Muscle of back (tissue), 13 donors: ENCODE results near the gene ZNF514. TPM values are rescaled to one million over a fixed set of nuclear protein-coding genes. Genes with fewer than 3 reads are reported as not detected.

Source experiments
- DNase-seq, 3 donors: peaks; one replicate each; pipeline versions ENCODE4 v3.0.0 to v3.0.0-alpha.2; 2013
- long read RNA-seq, 9 donors: transcript quantifications; one replicate each; lab custom pipeline, GENCODE V29; 2026
- polyA plus RNA-seq, 10 donors: library from polyadenylated mRNA; unstranded; fragments of 120-200 nt; gene quantifications; one replicate each; pipeline ENCODE4 v1.2.1, GENCODE V29; 2013; ENCODE audit not compliant: insufficient read length in 10 of 10

Gene ZNF514
- 10 to 100 TPM; 11.0 to 23.8 (median 17.3) TPM for polyA plus RNA-seq
- long read RNA-seq, donor 1: 0 reads
- long read RNA-seq, donor 2, partial matches to known transcripts: 0 of 1 reads
- long read RNA-seq, donor 2, other reads (novel, unspliced or antisense): 0 of 1 reads
- long read RNA-seq, donor 3: 0 reads
- long read RNA-seq, donor 4, partial matches to known transcripts: 0 of 1 reads
- long read RNA-seq, donor 4, other reads (novel, unspliced or antisense): 0 of 1 reads
- long read RNA-seq, donor 5, full-length matches to known transcripts: 2 of 2 reads
- long read RNA-seq, donor 5, partial matches to known transcripts: 0 of 2 reads
- long read RNA-seq, donor 5, other reads (novel, unspliced or antisense): 0 of 2 reads
- long read RNA-seq, donor 6, partial matches to known transcripts: 0 of 3 reads
- long read RNA-seq, donor 6, other reads (novel, unspliced or antisense): 0 of 3 reads
- long read RNA-seq, donor 7, full-length matches to known transcripts: 5 of 5 reads
- long read RNA-seq, donor 7, partial matches to known transcripts: 0 of 5 reads
- long read RNA-seq, donor 7, other reads (novel, unspliced or antisense): 0 of 5 reads
- long read RNA-seq, donor 8, partial matches to known transcripts: 0 of 2 reads
- long read RNA-seq, donor 8, other reads (novel, unspliced or antisense): 0 of 2 reads
- long read RNA-seq, donor 9: 0 reads

- DNase-seq: peak; percentile 68 to 86 (median 74)
These were observed at the start of gene ZNF514 for GRCh38 chr2:95159690-95160449. TSS of gene ZNF514 (minus strand) at chr2:95159848. CDS start at chr2:95153253, 6,595 bp downstream.

GRCh38 chr2:95208106-95208505 lies 48.5 kb upstream of the ZNF514 start:
- DNase-seq: no peak

GRCh38 chr2:95207111-95207961 lies 47.7 kb upstream of the ZNF514 start, which contains the start of gene ZNF892:
TSS of gene ZNF892 (plus strand) at chr2:95207521. CDS start at chr2:95207816, 295 bp downstream.
- peak; percentile 87 to 97 (median 92) for DNase-seq

GRCh38 chr2:95206096-95206495 lies 46.4 kb upstream of the ZNF514 start:
- no peak for DNase-seq

GRCh38 chr2:95204396-95204795 lies 44.7 kb upstream of the ZNF514 start:
- DNase-seq: no peak

- no peak for DNase-seq
These were observed 44.3 kb upstream of the ZNF514 start for GRCh38 chr2:95203911-95204310.

- DNase-seq: peak in 2 of 3 donors; percentile 11 to 60
These were observed 33.3 kb upstream of the ZNF514 start for GRCh38 chr2:95192956-95193355.

GRCh38 chr2:95185973-95186372 lies 26.3 kb upstream of the ZNF514 start:
- DNase-seq: no peak

GRCh38 chr2:95185197-95185596 lies 25.5 kb upstream of the ZNF514 start:
- DNase-seq: no peak

- DNase-seq: no peak
These were observed 22.1 kb upstream of the ZNF514 start for GRCh38 chr2:95181774-95182173.

GRCh38 chr2:95179451-95179850 lies 19.8 kb upstream of the ZNF514 start:
- DNase-seq: no peak

- no peak for DNase-seq
These were observed 14.4 kb upstream of the ZNF514 start for GRCh38 chr2:95174031-95174542.

GRCh38 chr2:95171902-95172301 lies 12.3 kb upstream of the ZNF514 start:
- no peak for DNase-seq

- no peak for DNase-seq
These were observed 6.6 kb upstream of the ZNF514 start for GRCh38 chr2:95166065-95166763.

- DNase-seq: peak; percentile 99
These were observed 5.9 kb upstream of the ZNF514 start, which contains the start of gene ZNF2 for GRCh38 chr2:95165371-95166064. TSS of gene ZNF2 (plus strand) at chr2:95165809. CDS start at chr2:95176227, 10,418 bp downstream.

- DNase-seq: no peak
These were observed 5.4 kb upstream of the ZNF514 start for GRCh38 chr2:95165030-95165370.

- DNase-seq: peak; percentile 18 to 83 (median 47)
These were observed 593 bp downstream of the ZNF514 start for GRCh38 chr2:95158891-95159619.

GRCh38 chr2:95158441-95158840 lies 1.2 kb downstream of the ZNF514 start:
- DNase-seq: no peak
